Stimulated activated CD4-positive, alpha-beta T cell treated with anti-CD3 and anti-CD28 coated beads, Interleukin-12 subunit alpha, Interleukin-12 subunit beta, amount 100 ng/mL, for 48 hours (primary cell): ENCODE measurements around the gene PPM1D.
A peak's percentile ranks its signal among the peaks of the same experiment; 100 is the strongest.

Experiments used
- DNase-seq, 3 donors: peaks; one replicate each; pipeline ENCODE4 v3.0.0-alpha.2; 2020; ENCODE audit warnings: low read depth in 2 of 3, low spot score in 1 of 3

The PPM1D gene

DNA sequence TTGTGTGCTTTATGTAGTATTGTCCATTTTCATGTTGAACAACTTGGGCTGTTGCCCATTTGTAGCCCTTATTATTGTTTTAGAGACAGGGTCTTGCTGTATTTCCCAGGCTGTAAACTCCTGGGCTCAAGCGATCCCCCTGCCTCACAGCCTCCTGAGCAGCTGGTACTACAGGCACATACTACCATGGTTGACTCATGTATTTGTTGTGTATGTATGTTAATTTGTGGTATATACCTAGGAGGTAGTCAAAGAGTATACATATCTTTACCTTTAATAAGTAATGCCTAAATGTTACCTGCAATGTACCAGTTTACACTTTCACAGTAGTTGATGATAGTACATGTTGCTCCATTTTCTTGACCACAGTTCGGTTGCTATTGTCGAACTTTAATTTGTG lies 18.1 kb downstream of the PPM1D start:
- DNase-seq = no peak

DNA sequence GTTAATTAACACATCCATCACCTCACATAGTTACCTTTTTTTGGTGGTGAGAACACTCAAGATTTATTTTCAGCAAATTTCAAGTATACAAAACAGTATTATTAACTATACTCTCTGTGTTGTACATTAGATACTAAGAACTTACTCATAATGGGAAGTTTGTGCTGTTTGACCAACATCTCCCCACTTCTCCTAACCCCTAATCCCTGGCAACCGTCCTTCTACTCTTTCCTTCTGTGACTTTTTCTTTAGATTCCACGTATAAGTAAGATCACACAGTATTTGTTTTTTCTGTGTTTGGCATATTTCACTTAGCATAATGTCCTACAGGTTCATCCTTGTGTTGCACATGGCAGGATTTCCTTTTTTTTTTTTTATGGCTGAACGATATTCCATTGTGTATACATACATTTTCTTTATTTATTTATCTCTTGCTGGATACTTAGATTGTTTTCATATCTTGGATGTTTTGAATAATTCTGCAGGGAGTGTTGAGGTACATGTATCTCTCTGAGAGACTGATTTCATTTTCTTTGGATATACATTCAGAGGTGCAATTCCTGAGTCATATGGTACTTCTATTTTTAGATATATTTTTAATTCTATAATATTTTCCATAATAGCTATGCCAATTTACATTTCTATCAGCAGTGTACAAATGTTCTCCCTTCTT lies 19.0 kb downstream of the PPM1D start:
- DNase-seq = no peak

- DNase-seq = no peak
Measured at GRCh38 chr17:60622961-60623360, 23.0 kb downstream of the PPM1D start.

DNA sequence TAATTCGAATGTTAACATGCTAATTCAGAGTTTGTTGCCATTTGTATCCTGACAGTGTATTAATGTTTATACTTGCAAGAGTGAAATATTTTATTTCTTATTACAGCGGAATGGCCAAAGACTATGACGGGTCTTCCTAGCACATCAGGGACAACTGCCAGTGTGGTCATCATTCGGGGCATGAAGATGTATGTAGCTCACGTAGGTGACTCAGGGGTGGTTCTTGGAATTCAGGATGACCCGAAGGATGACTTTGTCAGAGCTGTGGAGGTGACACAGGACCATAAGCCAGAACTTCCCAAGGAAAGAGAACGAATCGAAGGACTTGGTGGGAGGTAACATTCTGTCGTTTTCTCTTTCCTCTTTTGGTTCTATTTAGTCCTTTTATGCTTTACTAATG lies 23.4 kb downstream of the PPM1D start:
- DNase-seq = no peak

DNA sequence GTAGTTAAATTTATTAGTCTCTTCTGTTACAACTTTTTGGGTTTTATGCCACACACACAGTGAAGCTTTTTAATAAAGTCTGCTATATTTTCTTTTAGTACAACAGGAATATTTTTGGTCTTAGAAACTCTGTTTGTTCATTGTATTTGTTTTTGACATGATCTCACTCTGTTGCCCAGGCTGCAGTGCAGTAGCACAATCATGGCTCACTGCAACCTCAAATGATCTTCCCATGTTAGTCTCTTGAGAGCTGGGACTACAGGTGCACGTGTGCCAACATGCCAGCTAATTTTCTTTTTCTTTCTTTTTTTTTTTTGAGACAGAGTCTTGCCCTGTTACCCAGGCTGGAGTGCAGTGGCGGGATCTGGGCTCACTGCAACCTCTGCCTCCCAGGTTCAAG lies 27.1 kb downstream of the PPM1D start:
- no peak for DNase-seq

- DNase-seq = no peak
Measured at GRCh38 chr17:60628252-60628889, 28.4 kb downstream of the PPM1D start.

GRCh38 chr17:60629120-60629519 lies 29.1 kb downstream of the PPM1D start:
- no peak for DNase-seq

- no peak for DNase-seq
Measured at GRCh38 chr17:60630352-60630751, 30.4 kb downstream of the PPM1D start.

DNA sequence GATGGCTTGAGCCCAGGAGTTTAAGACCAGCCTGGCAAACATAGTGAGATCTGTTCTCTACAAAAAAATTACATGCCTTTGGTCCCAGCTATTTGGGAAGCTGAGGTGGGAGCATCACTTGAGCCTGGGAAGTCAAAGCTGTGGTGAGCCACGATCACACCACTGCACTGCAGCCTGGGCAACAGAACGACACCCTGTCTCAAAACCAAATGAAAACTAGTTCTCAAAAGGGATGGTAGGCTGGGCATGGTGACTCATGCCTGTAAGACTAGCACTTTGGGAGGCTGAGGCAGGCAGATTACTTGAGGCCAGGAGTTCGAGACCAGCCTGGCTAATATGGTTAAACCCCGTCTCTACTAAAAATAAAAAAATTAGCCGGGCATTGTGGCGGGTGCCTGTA lies 31.1 kb downstream of the PPM1D start:
- no peak for DNase-seq

DNA sequence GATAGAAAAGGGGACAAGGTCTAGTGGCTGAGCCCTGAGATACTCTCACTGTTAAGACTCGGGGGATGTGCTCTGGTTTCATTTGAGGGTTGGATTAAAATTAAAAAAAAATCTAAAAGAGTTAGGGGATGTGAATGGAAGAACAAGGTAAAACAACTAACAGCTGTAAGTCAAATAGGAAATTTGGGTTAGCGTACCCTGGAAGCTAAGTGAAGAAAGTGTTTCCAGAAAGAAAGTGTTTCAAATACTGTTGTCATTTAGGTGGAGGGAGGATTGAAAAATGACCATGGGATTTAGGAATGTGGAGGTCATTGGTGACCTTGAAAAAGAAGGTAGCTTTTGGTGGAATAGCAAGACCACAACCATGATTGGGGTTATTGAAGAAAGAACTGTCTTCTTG lies 37.7 kb downstream of the PPM1D start:
- DNase-seq = no peak

DNA sequence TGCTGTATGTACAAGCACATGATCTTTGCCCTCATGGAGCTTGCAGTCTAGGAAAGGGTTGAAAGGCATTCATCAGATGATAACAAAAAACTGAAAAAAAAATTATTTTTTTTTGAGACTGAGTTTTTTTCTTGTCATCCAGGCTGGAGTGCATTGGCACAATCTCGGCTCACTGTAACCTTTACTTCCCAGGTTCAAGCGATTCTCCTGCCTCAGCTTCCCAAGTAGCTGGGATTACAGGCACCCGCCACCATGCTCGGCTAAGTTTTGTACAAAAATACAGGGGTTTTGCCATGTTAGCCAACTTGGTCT lies 39.0 kb downstream of the PPM1D start:
- DNase-seq = no peak

GRCh38 chr17:60640503-60640902 lies 40.5 kb downstream of the PPM1D start:
- no peak for DNase-seq

DNA sequence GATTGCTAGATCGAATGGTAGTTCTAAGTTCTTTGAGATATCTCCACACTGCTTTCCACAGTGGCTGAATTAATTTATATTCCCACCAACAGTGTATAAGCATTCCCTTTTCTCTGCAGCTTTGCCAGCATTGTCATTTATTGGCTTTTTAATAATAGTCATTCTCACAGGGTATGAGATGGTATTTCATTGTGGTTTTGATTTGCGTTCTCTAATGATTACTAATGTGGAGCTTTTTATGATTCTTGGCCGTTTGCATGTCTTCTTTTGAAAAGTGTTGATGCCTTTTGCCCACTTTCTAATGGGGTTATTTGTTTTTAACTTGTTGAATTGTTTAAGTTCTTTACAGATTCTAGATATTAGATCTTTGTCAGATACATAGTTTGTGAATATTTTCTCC lies 41.1 kb downstream of the PPM1D start:
- no peak for DNase-seq

DNA sequence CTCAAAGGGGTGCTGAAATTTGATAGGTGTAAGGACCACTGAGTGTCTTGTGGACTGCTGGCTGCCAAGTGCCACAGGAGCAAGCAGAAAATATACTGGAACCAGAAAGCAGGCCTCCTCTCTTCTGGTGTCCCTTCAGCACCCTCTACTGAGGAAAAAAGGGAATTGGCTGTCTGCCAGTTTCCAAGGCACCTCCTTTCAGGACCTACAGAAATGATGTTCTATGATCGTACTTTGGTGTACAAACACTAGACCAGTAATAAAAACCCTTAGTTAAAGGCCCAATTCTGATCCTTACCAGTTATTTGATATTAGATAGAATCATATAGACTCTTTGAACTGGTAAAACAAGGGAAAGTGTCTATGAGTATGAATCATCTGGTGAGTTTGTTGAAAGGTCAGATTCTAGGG lies 41.8 kb downstream of the PPM1D start:
- DNase-seq = peak; percentile 20 to 23 (median 21)

DNA sequence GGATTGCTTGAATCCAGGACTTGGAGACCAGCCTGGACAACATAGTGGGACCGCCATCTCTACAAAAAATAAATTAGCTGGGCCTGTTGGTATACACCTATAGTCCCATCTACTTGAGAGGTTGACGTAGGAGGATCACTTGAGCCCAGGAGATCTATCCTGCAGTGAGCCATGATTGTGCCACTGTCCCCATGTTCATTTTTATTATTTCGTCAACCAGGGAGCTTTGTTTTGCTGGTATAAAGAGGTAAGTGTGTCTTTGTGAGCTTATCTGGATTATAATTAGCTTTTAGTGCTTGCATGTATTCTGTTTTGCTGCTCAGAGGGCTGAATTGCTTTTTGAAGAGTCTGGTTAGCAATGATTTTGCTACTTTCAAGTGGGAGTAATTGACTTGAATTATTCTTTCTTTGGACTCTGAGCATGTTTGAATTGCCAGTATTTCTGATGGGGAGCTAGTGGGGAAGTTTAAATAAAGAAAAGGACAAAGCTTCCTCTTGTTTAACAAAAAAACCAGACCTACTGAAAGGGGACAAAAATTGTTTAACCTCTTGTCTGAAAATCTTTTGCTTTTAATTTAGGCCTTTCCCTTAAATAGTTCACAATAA lies 46.0 kb downstream of the PPM1D start:
- no peak for DNase-seq

DNA sequence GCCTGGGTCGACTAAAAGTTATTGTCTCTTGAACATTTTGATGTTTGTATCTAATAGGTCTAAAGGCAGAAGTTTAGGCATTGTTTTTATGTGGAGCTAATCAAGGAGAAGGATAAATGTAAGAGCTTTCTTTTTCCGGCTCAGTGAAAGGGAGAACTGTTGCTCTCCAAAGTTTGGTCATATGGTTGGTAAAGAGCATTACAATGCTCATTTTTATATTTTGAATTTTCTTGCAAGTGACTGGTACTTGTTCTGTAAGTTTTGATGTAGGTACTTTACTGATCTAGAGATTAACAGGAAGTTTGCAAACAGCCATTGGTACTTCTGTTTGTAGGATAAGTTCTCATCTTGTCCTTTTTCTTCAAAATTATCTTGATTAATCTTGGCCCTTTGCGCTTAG lies 46.7 kb downstream of the PPM1D start:
- no peak for DNase-seq

DNA sequence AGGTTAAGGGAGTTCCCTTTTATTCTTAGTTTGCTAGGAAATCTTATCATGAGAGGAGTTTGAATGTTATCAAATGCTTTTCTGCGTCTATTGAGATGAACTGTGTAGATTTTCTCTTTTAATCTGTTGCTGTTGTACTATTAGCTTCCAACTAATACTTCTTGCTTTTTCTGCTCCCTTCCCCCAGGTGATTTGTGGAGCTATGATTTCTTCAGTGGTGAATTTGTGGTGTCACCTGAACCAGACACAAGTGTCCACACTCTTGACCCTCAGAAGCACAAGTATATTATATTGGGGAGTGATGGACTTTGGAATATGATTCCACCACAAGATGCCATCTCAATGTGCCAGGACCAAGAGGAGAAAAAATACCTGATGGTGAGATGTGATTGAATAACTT lies 47.7 kb downstream of the PPM1D start:
- no peak for DNase-seq

DNA sequence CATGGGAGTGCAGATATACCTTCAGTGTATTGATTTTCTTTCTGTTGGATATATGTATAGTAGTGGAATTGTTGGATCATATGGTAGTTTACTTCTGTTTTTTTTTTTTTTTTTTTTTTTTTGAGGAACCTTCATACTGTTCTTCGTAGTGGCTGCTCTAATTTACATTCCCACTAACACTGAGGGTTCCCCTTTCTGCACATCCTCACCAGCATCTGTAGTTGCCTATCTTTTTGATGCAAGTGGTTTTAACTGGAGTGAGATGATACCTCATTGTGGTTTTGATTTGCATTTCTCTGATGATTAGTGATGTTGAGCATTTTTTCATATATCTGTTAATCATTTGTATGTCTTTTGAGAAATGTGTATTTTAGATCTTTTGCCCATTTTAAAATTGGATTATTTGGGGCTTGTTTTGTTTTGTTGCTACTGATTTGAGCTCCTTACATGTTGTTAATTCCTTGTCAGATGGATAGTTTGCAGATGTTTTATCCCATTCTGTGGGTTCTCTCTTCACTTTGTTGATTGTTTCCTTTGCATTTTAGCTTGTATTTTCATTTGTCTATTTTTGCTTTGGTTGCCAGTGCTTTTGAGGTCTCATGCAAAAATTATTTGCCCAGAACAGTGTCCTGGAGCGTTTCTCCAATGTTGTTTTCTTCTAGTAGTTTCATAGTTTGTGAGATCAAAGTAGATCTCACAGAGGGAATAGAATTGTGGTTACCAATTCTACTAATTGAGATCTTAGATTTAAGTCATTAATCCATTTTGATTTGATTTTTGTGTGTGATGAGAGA lies 52.7 kb downstream of the PPM1D start:
- no peak for DNase-seq

- DNase-seq = no peak
Measured at GRCh38 chr17:60653569-60653968, 53.6 kb downstream of the PPM1D start.

DNA sequence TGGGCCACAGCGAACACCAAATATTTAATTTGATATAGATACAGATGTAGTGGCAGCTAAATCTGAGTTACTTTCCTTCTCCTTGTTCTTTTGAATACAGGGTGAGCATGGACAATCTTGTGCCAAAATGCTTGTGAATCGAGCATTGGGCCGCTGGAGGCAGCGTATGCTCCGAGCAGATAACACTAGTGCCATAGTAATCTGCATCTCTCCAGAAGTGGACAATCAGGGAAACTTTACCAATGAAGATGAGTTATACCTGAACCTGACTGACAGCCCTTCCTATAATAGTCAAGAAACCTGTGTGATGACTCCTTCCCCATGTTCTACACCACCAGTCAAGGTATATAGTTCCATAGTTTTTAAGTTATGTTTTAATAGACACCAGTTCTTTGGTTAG lies 56.5 kb downstream of the PPM1D start:
- no peak for DNase-seq

DNA sequence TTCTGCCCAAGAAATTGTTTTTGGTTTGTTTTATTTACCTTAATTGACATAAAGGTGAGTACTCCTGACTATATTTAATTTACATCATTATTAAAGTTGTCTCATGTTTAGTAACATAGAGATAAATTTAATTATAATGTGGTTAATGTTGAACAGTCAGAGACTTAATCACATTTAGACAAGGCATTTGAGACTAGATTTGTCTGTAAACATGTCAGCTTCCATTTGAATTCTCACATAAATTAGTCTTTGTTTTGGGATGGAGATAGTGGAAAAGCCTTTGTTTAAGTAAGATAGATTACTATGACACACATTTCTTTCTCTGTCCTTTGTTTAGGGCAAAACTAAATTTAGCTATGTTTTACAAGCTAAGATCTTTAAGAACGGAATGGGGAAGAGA lies 59.2 kb downstream of the PPM1D start:
- DNase-seq = no peak

DNA sequence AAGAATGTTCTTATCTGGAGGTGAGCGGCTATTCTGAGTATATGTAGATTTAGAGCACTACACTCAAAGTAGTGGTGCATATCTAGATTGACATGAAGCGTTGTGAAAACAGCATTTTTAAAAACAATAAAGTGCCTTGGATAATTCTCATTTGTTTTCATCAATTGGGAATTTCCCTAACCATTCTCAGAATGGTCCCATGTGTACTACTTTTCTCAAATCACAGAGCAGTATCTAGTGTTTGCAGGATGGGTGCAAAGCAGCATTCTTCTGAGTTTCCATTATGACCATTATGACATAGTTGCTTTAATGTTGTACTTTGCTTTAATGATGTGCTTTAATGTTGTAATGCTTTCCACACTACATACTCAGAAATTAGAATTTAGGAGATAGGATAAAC lies 61.5 kb downstream of the PPM1D start:
- no peak for DNase-seq
